Activated CD4-positive, alpha-beta memory T cell treated with anti-CD3 and anti-CD28 coated beads, Interleukin-2, amount 10 ng/mL, durations not matched to agents 7 days and 5 days (primary cell): ENCODE results near the gene TRIO. TPM values are rescaled to one million over a fixed set of nuclear protein-coding genes. Genes with fewer than 3 reads are reported as not detected.
A peak's percentile ranks its signal among the peaks of the same experiment; 100 is the strongest.

Experiments used
- CTCF ChIA-PET: fragments of 350-600 bp; sonication (Branson Sonifier 250); formaldehyde crosslinking; loops from one replicate; lab custom pipeline; 2021; ENCODE audit warnings: antibody characterized with exemption, inconsistent platforms; lab: Charles Lee
- POLR2A ChIA-PET: fragments of 350-600 bp; sonication (Branson Sonifier 250); formaldehyde crosslinking; loops from one replicate; lab custom pipeline; 2021; ENCODE audit warnings: antibody characterized with exemption; lab: Charles Lee
- DNase-seq: peaks from one replicate; pipeline ENCODE4 v3.0.0-alpha.2; 2020
- H3K27ac Mint-ChIP-seq: one replicate; pipeline ENCODE4 v1.8.0; 2021; ENCODE audit warnings: mild to moderate bottlenecking, mixed read lengths
- H3K27me3 Mint-ChIP-seq: one replicate; pipeline ENCODE4 v1.8.0; 2021; ENCODE audit warnings: mixed read lengths
- H3K36me3 Mint-ChIP-seq: one replicate; pipeline ENCODE4 v1.8.0; 2021; ENCODE audit warnings: low read depth, mixed read lengths
- H3K4me1 Mint-ChIP-seq: one replicate; pipeline ENCODE4 v1.8.0; 2021; ENCODE audit warnings: mixed read lengths
- H3K4me3 Mint-ChIP-seq: one replicate; pipeline ENCODE4 v1.8.0; 2021; ENCODE audit warnings: mild to moderate bottlenecking, mixed read lengths
- H3K9me3 Mint-ChIP-seq: one replicate; pipeline ENCODE4 v1.8.0; 2021; ENCODE audit warnings: mixed read lengths
- total RNA-seq, 2 experiments: library from RNA; stranded (reverse); gene quantifications; one replicate each; pipeline ENCODE4 v1.2.3, GENCODE V29; 2021

TRIO gene
- total RNA-seq, 2 experiments from 2014 or later: 8.1 to 8.3 TPM

- Mint-ChIP-seq H3K36me3 (no peaks in the 10 kb centered on the region), H3K4me1 (peaks cover 16% of the 10 kb centered on the region), H3K4me3 (no peak overlapping the region), H3K9me3 (no peaks in the 10 kb centered on the region), H3K27me3 (peaks cover 16% of the 10 kb centered on the region), H3K27ac (peak overlapping the region; percentile 9)
- DNase-seq: no peak
- ChIA-PET CTCF (no interaction called here), POLR2A (no interaction called here)
Observed at GRCh38 chr5:14208071-14209021, 65.2 kb downstream of the TRIO start.

- POLR2A ChIA-PET: no interaction called here
- Mint-ChIP-seq H3K4me3 (no peak overlapping the region), H3K9me3 (no peaks in the 10 kb centered on the region), H3K36me3 (no peaks in the 10 kb centered on the region), H3K27ac (no peak overlapping the region), H3K4me1 (peaks cover 16% of the 10 kb centered on the region), H3K27me3 (peaks cover 21% of the 10 kb centered on the region)
- DNase-seq: no peak
- CTCF ChIA-PET: no interaction called here
Observed at GRCh38 chr5:14209222-14209822, 66.2 kb downstream of the TRIO start.

- CTCF ChIA-PET: no interaction called here
- no peak overlapping the region for H3K27ac Mint-ChIP-seq
Observed at GRCh38 chr5:14209836-14210235, 66.7 kb downstream of the TRIO start.

GRCh38 chr5:14210729-14211128 is 67.6 kb downstream of the TRIO start:
- CTCF ChIA-PET: no interaction called here

More at GRCh38 chr5:14209836-14210235, 66.7 kb downstream of the TRIO start:
- Mint-ChIP-seq H3K9me3 (no peaks in the 10 kb centered on the region), H3K27me3 (peaks cover 16% of the 10 kb centered on the region), H3K36me3 (no peaks in the 10 kb centered on the region), H3K4me1 (peaks cover 16% of the 10 kb centered on the region), H3K4me3 (no peak overlapping the region)
- POLR2A ChIA-PET: no interaction called here
- no peak for DNase-seq

GRCh38 chr5:14211818-14212803 is 69.0 kb downstream of the TRIO start:
- no peaks in the 10 kb centered on the region for H3K9me3 Mint-ChIP-seq
- DNase-seq: no peak
- peaks cover 17% of the 10 kb centered on the region for H3K27me3 Mint-ChIP-seq
- H3K36me3 Mint-ChIP-seq: no peaks in the 10 kb centered on the region
- H3K27ac Mint-ChIP-seq: no peak overlapping the region
- H3K4me3 Mint-ChIP-seq: no peak overlapping the region
- peaks cover 8% of the 10 kb centered on the region for H3K4me1 Mint-ChIP-seq
- ChIA-PET CTCF (no interaction called here), POLR2A (no interaction called here)

More at GRCh38 chr5:14210729-14211128, 67.6 kb downstream of the TRIO start:
- Mint-ChIP-seq H3K9me3 (no peaks in the 10 kb centered on the region), H3K4me3 (no peak overlapping the region), H3K36me3 (no peaks in the 10 kb centered on the region), H3K27me3 (peaks cover 16% of the 10 kb centered on the region), H3K27ac (no peak overlapping the region), H3K4me1 (peaks cover 12% of the 10 kb centered on the region)
- POLR2A ChIA-PET: no interaction called here
- DNase-seq: no peak

GRCh38 chr5:14212838-14213237 is 69.7 kb downstream of the TRIO start:
- no peak for DNase-seq
- Mint-ChIP-seq H3K4me1 (peaks cover 5% of the 10 kb centered on the region), H3K36me3 (no peaks in the 10 kb centered on the region), H3K27me3 (peaks cover 17% of the 10 kb centered on the region), H3K27ac (no peak overlapping the region), H3K9me3 (no peaks in the 10 kb centered on the region), H3K4me3 (no peak overlapping the region)
- CTCF ChIA-PET: no interaction called here
- POLR2A ChIA-PET: no interaction called here

- POLR2A ChIA-PET: no interaction called here
Observed at GRCh38 chr5:14213253-14213652, 70.1 kb downstream of the TRIO start.

GRCh38 chr5:14213813-14214585 is 70.9 kb downstream of the TRIO start:
- Mint-ChIP-seq H3K9me3 (no peaks in the 10 kb centered on the region), H3K36me3 (no peaks in the 10 kb centered on the region), H3K27me3 (peaks cover 19% of the 10 kb centered on the region), H3K4me1 (no peaks in the 10 kb centered on the region), H3K4me3 (no peak overlapping the region), H3K27ac (no peak overlapping the region)
- no peak for DNase-seq
- POLR2A ChIA-PET: no interaction called here
- CTCF ChIA-PET: no interaction called here

More at GRCh38 chr5:14213253-14213652, 70.1 kb downstream of the TRIO start:
- H3K36me3 Mint-ChIP-seq: no peaks in the 10 kb centered on the region
- DNase-seq: no peak
- no peak overlapping the region for H3K27ac Mint-ChIP-seq
- CTCF ChIA-PET: no interaction called here
- no peak overlapping the region for H3K4me3 Mint-ChIP-seq
- peaks cover 19% of the 10 kb centered on the region for H3K27me3 Mint-ChIP-seq
- no peaks in the 10 kb centered on the region for H3K9me3 Mint-ChIP-seq
- peaks cover 2% of the 10 kb centered on the region for H3K4me1 Mint-ChIP-seq

GRCh38 chr5:14215901-14216300 is 72.8 kb downstream of the TRIO start:
- ChIA-PET POLR2A (no interaction called here), CTCF (no interaction called here)
- Mint-ChIP-seq H3K4me3 (no peak overlapping the region), H3K36me3 (no peaks in the 10 kb centered on the region), H3K9me3 (no peaks in the 10 kb centered on the region), H3K27ac (no peak overlapping the region), H3K4me1 (no peaks in the 10 kb centered on the region), H3K27me3 (peaks cover 15% of the 10 kb centered on the region)
- no peak for DNase-seq

- CTCF ChIA-PET: no interaction called here
- no peak for DNase-seq
- Mint-ChIP-seq H3K36me3 (no peaks in the 10 kb centered on the region), H3K9me3 (no peaks in the 10 kb centered on the region), H3K27ac (no peak overlapping the region), H3K4me1 (no peaks in the 10 kb centered on the region), H3K4me3 (no peak overlapping the region), H3K27me3 (peaks cover 18% of the 10 kb centered on the region)
- POLR2A ChIA-PET: no interaction called here
Observed at GRCh38 chr5:14216372-14216771, 73.2 kb downstream of the TRIO start.

GRCh38 chr5:14216902-14217301 is 73.8 kb downstream of the TRIO start:
- H3K27ac Mint-ChIP-seq: no peak overlapping the region
- H3K4me1 Mint-ChIP-seq: peaks cover 2% of the 10 kb centered on the region
- DNase-seq: no peak
- H3K9me3 Mint-ChIP-seq: no peaks in the 10 kb centered on the region
- CTCF ChIA-PET: no interaction called here
- no peaks in the 10 kb centered on the region for H3K36me3 Mint-ChIP-seq
- H3K4me3 Mint-ChIP-seq: no peak overlapping the region
- peaks cover 22% of the 10 kb centered on the region for H3K27me3 Mint-ChIP-seq
- POLR2A ChIA-PET: no interaction called here

GRCh38 chr5:14217587-14217986 is 74.4 kb downstream of the TRIO start:
- CTCF ChIA-PET: no interaction called here
- peaks cover 20% of the 10 kb centered on the region for H3K27me3 Mint-ChIP-seq
- H3K36me3 Mint-ChIP-seq: no peaks in the 10 kb centered on the region
- POLR2A ChIA-PET: no interaction called here
- no peaks in the 10 kb centered on the region for H3K9me3 Mint-ChIP-seq
- peaks cover 2% of the 10 kb centered on the region for H3K4me1 Mint-ChIP-seq
- no peak for DNase-seq
- H3K27ac Mint-ChIP-seq: no peak overlapping the region
- H3K4me3 Mint-ChIP-seq: no peak overlapping the region
